Measurements from ENCODE around the gene VAV3. TPM values are rescaled to one million over a fixed set of nuclear protein-coding genes. Genes with fewer than 3 reads are reported as not detected.

Gene VAV3
- total RNA-seq, 1 experiment from 2014 or later = 38.2 TPM

- H3K27ac Mint-ChIP-seq (ENCODE audit: unreplicated experiment) = no peak overlapping the region
- no peaks in the 10 kb centered on the region for H3K27me3 Mint-ChIP-seq (ENCODE audit: unreplicated experiment)
- H3K9me3 Mint-ChIP-seq (ENCODE audit: low read depth, unreplicated experiment) = no peaks in the 10 kb centered on the region
- H3K36me3 Mint-ChIP-seq (ENCODE audit: insufficient read depth, unreplicated experiment) = no peaks in the 10 kb centered on the region
- no peak for TF ChIP-seq CTCF (IDR thresholded peaks at IDR 0.05; ENCODE audit: unreplicated experiment)
- no peak for DNase-seq
- no peaks in the 10 kb centered on the region for H3K4me1 Mint-ChIP-seq (ENCODE audit: low read depth, unreplicated experiment)
- no peak overlapping the region for H3K4me3 Mint-ChIP-seq (ENCODE audit: low read depth, unreplicated experiment)
- no TSS peak for BruUV-seq (replicated peaks)
- CTCF ChIA-PET = no interaction called here
- intact Hi-C loops (cut with micrococcal nuclease; ENCODE audit: unreplicated experiment) = no loop called here
Measured at GRCh38 chr1:107766533-107766932, 198.4 kb downstream of the VAV3 start.

- H3K9me3 Mint-ChIP-seq (ENCODE audit: low read depth, unreplicated experiment) = no peaks in the 10 kb centered on the region
- no peak overlapping the region for H3K4me3 Mint-ChIP-seq (ENCODE audit: low read depth, unreplicated experiment)
- no peak for TF ChIP-seq CTCF (IDR thresholded peaks at IDR 0.05; ENCODE audit: unreplicated experiment)
- no peaks in the 10 kb centered on the region for H3K36me3 Mint-ChIP-seq (ENCODE audit: insufficient read depth, unreplicated experiment)
- CTCF ChIA-PET = no interaction called here
- H3K27me3 Mint-ChIP-seq (ENCODE audit: unreplicated experiment) = peaks cover 6% of the 10 kb centered on the region
- H3K4me1 Mint-ChIP-seq (ENCODE audit: low read depth, unreplicated experiment) = no peaks in the 10 kb centered on the region
- intact Hi-C loops (cut with micrococcal nuclease; ENCODE audit: unreplicated experiment) = no loop called here
- no peak overlapping the region for H3K27ac Mint-ChIP-seq (ENCODE audit: unreplicated experiment)
- no peak for DNase-seq
- no TSS peak for BruUV-seq (replicated peaks)
Measured at GRCh38 chr1:107762751-107763390, 202.1 kb downstream of the VAV3 start.

- H3K27ac Mint-ChIP-seq (ENCODE audit: unreplicated experiment) = no peak overlapping the region
- DNase-seq = no peak
- BruUV-seq (replicated peaks) = no TSS peak
- H3K27me3 Mint-ChIP-seq (ENCODE audit: unreplicated experiment) = peaks cover 15% of the 10 kb centered on the region
- no peak overlapping the region for H3K4me3 Mint-ChIP-seq (ENCODE audit: low read depth, unreplicated experiment)
- H3K36me3 Mint-ChIP-seq (ENCODE audit: insufficient read depth, unreplicated experiment) = no peaks in the 10 kb centered on the region
- TF ChIP-seq CTCF (IDR thresholded peaks at IDR 0.05; ENCODE audit: unreplicated experiment) = no peak
- CTCF ChIA-PET = no interaction called here
- intact Hi-C loops (cut with micrococcal nuclease; ENCODE audit: unreplicated experiment) = no loop called here
- H3K4me1 Mint-ChIP-seq (ENCODE audit: low read depth, unreplicated experiment) = no peaks in the 10 kb centered on the region
- H3K9me3 Mint-ChIP-seq (ENCODE audit: low read depth, unreplicated experiment) = no peaks in the 10 kb centered on the region
Measured at GRCh38 chr1:107760065-107760464, 204.9 kb downstream of the VAV3 start.

- no peak overlapping the region for H3K27ac Mint-ChIP-seq (ENCODE audit: unreplicated experiment)
- H3K27me3 Mint-ChIP-seq (ENCODE audit: unreplicated experiment) = no peaks in the 10 kb centered on the region
- CTCF ChIA-PET = interaction anchor here (1.0 kb wide), 2 partner anchors 61 to 320 kb away, joined by 3 to 6 read pairs; no protein-coding TSS in a partner anchor
- peak; percentile 54 for TF ChIP-seq CTCF (IDR thresholded peaks at IDR 0.05; ENCODE audit: unreplicated experiment)
- H3K4me3 Mint-ChIP-seq (ENCODE audit: low read depth, unreplicated experiment) = no peak overlapping the region
- no peaks in the 10 kb centered on the region for H3K36me3 Mint-ChIP-seq (ENCODE audit: insufficient read depth, unreplicated experiment)
- peak; percentile 67 for DNase-seq
- no peaks in the 10 kb centered on the region for H3K4me1 Mint-ChIP-seq (ENCODE audit: low read depth, unreplicated experiment)
- intact Hi-C loops (cut with micrococcal nuclease; ENCODE audit: unreplicated experiment) = loop anchor here (1.0 to 10.0 kb wide), 4 partner anchors 62 to 596 kb away; no protein-coding TSS in a partner anchor
- BruUV-seq (replicated peaks) = no TSS peak
- H3K9me3 Mint-ChIP-seq (ENCODE audit: low read depth, unreplicated experiment) = no peaks in the 10 kb centered on the region
Measured at GRCh38 chr1:107750364-107750959, 214.5 kb downstream of the VAV3 start.

All from Calu3 (cell line).